ENCODE data around the gene BEST2. TPM values are rescaled to one million over a fixed set of nuclear protein-coding genes. Genes with fewer than 3 reads are reported as not detected.

BEST2 gene
- total RNA-seq, 2 experiments from 2014 or later: not detected

DNA sequence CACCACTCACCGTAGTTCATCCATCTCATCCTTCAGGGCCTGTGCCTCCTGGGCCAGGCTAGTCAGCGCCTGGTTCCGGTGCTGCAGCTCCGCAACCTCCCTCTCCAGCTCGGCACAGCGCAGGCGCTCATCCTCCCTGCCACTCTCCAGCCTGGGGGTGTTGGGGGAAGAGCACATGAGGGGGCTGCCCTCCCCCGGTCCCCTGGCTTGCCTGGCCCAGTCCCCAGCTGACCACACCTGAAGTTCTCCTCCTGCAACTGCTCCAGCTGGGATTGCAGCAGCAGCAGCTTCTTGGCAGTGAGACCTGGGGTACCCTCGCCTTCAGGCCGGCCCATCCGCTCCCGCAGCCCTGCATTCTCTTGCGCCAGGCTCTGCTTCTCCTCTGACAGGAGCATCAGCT is 19.3 kb downstream of the BEST2 start:
- no peak overlapping the region for H3K27ac Mint-ChIP-seq
- intact Hi-C loops (cut with DNase I, micrococcal nuclease): no loop called here
- CTCF ChIA-PET: interaction anchor here (1.1 to 14.7 kb wide), 2 partner anchors 10 to 27 kb away, joined by 3 to 451 read pairs; partner anchors contain the start of genes JUNB, PRDX2 and THSD8
- DNase-seq (no peak), ATAC-seq (no peak)
- H3K27me3 Mint-ChIP-seq: no peaks in the 10 kb centered on the region
- no peak overlapping the region for H3K4me3 Mint-ChIP-seq
- POLR2A ChIA-PET: interaction anchor here (0.7 to 1.8 kb wide), 2 partner anchors 21 to 27 kb away, joined by 7 to 10 read pairs; partner anchors contain the start of gene JUNB
- no peaks in the 10 kb centered on the region for H3K36me3 Mint-ChIP-seq (ENCODE audit: low read depth)
- peaks cover 20% of the 10 kb centered on the region for H3K4me1 Mint-ChIP-seq
- H3K9me3 Mint-ChIP-seq (ENCODE audit: low read depth): no peaks in the 10 kb centered on the region

- intact Hi-C loops (cut with DNase I, micrococcal nuclease): no loop called here
- H3K27ac Mint-ChIP-seq: no peak overlapping the region
- ATAC-seq (no peak), DNase-seq (no peak)
- H3K4me3 Mint-ChIP-seq: no peak overlapping the region
- no peaks in the 10 kb centered on the region for H3K36me3 Mint-ChIP-seq (ENCODE audit: low read depth)
- H3K27me3 Mint-ChIP-seq: no peaks in the 10 kb centered on the region
- CTCF ChIA-PET: interaction anchor here (1.0 to 12.0 kb wide), 5 partner anchors 9 to 40 kb away, joined by 3 to 285 read pairs (median 4); partner anchors contain the start of gene JUNB
- peaks cover 19% of the 10 kb centered on the region for H3K4me1 Mint-ChIP-seq
- POLR2A ChIA-PET: no interaction called here
- no peaks in the 10 kb centered on the region for H3K9me3 Mint-ChIP-seq (ENCODE audit: low read depth)
Observed at GRCh38 chr19:12772323-12772722, 20.7 kb downstream of the BEST2 start.

- Mint-ChIP-seq H3K4me3 (peak overlapping the region; percentile 3), H3K9me3 (ENCODE audit: low read depth) (no peaks in the 10 kb centered on the region), H3K27me3 (no peaks in the 10 kb centered on the region), H3K4me1 (peaks cover 24% of the 10 kb centered on the region), H3K27ac (no peak overlapping the region), H3K36me3 (ENCODE audit: low read depth) (no peaks in the 10 kb centered on the region)
- intact Hi-C loops (cut with DNase I, micrococcal nuclease): no loop called here
- ATAC-seq (no peak), DNase-seq (peak; percentile 25)
- POLR2A ChIA-PET: no interaction called here
- CTCF ChIA-PET: interaction anchor here (0.6 to 12.0 kb wide), 6 partner anchors 9 to 959 kb away, joined by 3 to 285 read pairs (median 4); partner anchors contain the start of genes JUNB and THSD8
Observed at GRCh38 chr19:12773571-12773970, 22.0 kb downstream of the BEST2 start.

- Mint-ChIP-seq H3K27me3 (no peaks in the 10 kb centered on the region), H3K4me1 (peaks cover 33% of the 10 kb centered on the region), H3K36me3 (ENCODE audit: low read depth) (no peaks in the 10 kb centered on the region), H3K9me3 (ENCODE audit: low read depth) (no peaks in the 10 kb centered on the region), H3K4me3 (peak within 1 kb of the TSS; percentile 73), H3K27ac (peak within 1 kb of the TSS; percentile 51)
- ATAC-seq: no peak
- peak; percentile 49 for DNase-seq
- CTCF ChIA-PET: interaction anchor here (0.6 to 12.0 kb wide), 6 partner anchors 9 to 1659 kb away, joined by 3 to 285 read pairs (median 4); partner anchors contain the start of genes JUNB and THSD8
- POLR2A ChIA-PET: no interaction called here
- intact Hi-C loops (cut with DNase I, micrococcal nuclease): loop anchor here in 1 of 2 experiments (1.0 to 2.0 kb wide), 8 partner anchors 31 to 163 kb away; partner anchors contain the start of genes CALR, GCDH, GET3 and MAST1
Observed at GRCh38 chr19:12774588-12775555, 23.3 kb downstream of the BEST2 start, which contains the start of gene HOOK2. TSS of gene HOOK2 (minus strand) at chr19:12775552. CDS start at chr19:12775449, 103 bp downstream.

DNA sequence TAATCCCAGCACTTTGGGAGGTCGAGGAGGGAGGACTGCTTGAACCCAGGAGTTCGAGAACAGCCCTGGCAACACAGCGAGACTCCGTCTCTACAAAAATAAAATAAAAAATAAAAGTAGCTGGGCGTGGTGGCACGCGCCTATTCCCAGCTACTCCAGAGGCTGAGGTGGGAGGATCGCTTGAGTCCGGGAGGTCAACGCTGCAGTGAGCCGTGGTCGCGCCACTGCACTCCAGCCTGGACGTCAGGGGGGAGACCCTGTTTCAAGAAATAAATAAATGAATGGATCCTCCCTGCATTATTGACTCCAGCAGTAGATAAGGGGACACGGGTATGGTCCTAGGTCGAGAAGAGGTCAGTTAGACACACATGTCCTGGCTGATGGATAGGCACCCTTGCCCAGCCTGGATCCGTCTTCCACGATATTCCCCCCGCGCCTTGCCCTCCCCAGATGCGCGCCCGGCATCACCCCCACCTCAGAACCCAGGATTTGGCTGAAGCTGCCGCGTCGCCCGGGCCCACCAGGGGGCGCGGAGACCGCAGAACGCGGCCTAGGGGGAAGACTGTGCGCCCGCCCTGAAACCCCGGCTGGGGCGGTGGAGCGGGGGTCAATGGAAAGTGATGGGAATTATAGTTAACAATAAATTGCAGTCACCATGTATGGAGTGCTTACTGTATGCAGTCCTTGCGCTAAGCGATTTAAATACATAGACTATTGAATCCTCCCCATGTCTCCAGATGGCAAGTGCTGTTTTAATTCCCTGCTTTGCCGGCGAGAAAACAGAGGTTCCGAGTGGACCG is 25.8 kb downstream of the BEST2 start:
- H3K4me1 Mint-ChIP-seq: peaks cover 45% of the 10 kb centered on the region
- ChIA-PET POLR2A (interaction anchor here (0.6 to 2.8 kb wide), 7 partner anchors 11 to 96 kb away, joined by 3 to 40 read pairs (median 6); partner anchors contain the start of genes DHPS and JUNB), CTCF (interaction anchor here (0.6 to 12.0 kb wide), 17 partner anchors 10 to 218 kb away, joined by 3 to 285 read pairs (median 4); partner anchors contain the start of gene JUNB)
- H3K36me3 Mint-ChIP-seq (ENCODE audit: low read depth): no peaks in the 10 kb centered on the region
- no peaks in the 10 kb centered on the region for H3K27me3 Mint-ChIP-seq
- H3K27ac Mint-ChIP-seq: peak overlapping the region; percentile 95
- DNase-seq (peak; percentile 90), ATAC-seq (peak; percentile 24)
- H3K9me3 Mint-ChIP-seq (ENCODE audit: low read depth): no peaks in the 10 kb centered on the region
- H3K4me3 Mint-ChIP-seq: peak overlapping the region; percentile 82
- intact Hi-C loops (cut with DNase I, micrococcal nuclease): loop anchor here (1.0 kb wide), 1 partner anchor 19 kb away; no protein-coding TSS in a partner anchor

GRCh38 chr19:12778017-12778904 is 26.7 kb downstream of the BEST2 start:
- intact Hi-C loops (cut with DNase I, micrococcal nuclease): no loop called here
- DNase-seq: peak; percentile 70

DNA sequence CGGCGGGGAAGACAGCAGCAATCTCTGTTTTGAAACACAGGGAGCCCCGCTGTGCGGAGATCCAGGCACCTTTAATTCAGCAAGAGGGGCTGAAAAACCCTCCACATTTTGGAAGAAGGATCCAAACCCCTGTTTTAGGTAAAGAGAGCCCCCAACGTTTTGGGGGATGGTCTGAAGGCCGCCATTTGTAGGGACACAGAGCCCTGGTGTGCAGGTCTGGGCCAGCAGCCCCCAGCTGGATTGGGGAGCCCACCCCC is 27.2 kb downstream of the BEST2 start:
- intact Hi-C loops (cut with DNase I, micrococcal nuclease): no loop called here

More at GRCh38 chr19:12778017-12778904, 26.7 kb downstream of the BEST2 start:
- H3K27me3 Mint-ChIP-seq: no peaks in the 10 kb centered on the region
- H3K9me3 Mint-ChIP-seq (ENCODE audit: low read depth): no peaks in the 10 kb centered on the region
- H3K4me1 Mint-ChIP-seq: peaks cover 45% of the 10 kb centered on the region
- POLR2A ChIA-PET: interaction anchor here (1.0 to 2.8 kb wide), 5 partner anchors 10 to 22 kb away, joined by 5 to 40 read pairs (median 9); partner anchors contain the start of gene JUNB
- H3K4me3 Mint-ChIP-seq: peak overlapping the region; percentile 82
- peak overlapping the region; percentile 95 for H3K27ac Mint-ChIP-seq
- no peaks in the 10 kb centered on the region for H3K36me3 Mint-ChIP-seq (ENCODE audit: low read depth)
- ATAC-seq: peak; percentile 3
- CTCF ChIA-PET: interaction anchor here (0.6 to 12.0 kb wide), 17 partner anchors 10 to 321 kb away, joined by 3 to 285 read pairs (median 4); partner anchors contain the start of genes GET3, JUNB, RNASEH2A and THSD8

DNA sequence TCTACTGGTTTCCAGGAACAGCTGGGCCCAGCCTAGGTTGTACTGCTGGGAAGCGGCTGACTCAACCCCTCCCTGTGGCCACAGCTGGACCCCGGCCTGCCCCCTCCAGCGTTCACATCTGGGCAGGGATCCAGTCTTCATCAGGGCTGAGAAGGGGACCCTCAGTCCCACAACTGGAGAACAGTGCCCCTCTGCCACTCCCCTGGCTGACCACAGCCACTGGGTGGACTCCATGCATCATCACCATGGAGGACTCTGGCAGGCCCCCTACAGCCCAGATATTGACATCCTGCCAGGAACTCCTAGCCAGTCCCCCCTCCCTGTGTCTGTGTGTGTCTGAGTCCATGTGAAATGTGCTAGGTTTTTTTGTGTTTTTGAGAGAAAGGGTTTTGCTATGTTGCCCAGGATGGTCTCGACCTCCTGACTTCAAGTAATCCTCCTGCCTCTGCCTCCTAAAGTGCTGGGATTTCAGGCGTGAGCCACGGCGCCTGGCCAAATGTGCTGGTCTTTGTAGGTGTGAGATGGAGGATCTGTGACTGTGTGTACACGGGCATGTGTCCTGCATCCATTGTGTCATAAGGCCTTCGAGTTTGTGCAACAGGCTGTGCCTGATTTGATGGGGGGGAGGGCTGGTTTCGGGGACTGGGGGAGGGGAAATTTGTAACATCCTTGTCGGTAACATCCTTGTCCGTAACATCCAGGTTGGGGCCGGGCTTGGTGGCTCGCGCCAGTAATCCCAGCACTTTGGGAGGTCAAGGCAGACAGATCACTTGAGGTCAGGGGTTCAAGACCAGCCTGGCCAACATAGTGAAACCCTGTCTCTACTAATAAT is 27.8 kb downstream of the BEST2 start:
- Mint-ChIP-seq H3K9me3 (ENCODE audit: low read depth) (no peaks in the 10 kb centered on the region), H3K27ac (peak overlapping the region; percentile 95), H3K4me1 (peaks cover 38% of the 10 kb centered on the region), H3K27me3 (no peaks in the 10 kb centered on the region), H3K4me3 (peak overlapping the region; percentile 82), H3K36me3 (ENCODE audit: low read depth) (no peaks in the 10 kb centered on the region)
- ChIA-PET POLR2A (interaction anchor here (2.4 to 2.8 kb wide), 2 partner anchors 9 to 12 kb away, joined by 9 to 40 read pairs; partner anchors contain the start of gene JUNB), CTCF (interaction anchor here (0.6 to 12.0 kb wide), 7 partner anchors 9 to 1297 kb away, joined by 3 to 285 read pairs (median 5); partner anchors contain the start of genes GET3, JUNB, RNASEH2A and THSD8)
- ATAC-seq (no peak), DNase-seq (peak; percentile 41)
- intact Hi-C loops (cut with DNase I, micrococcal nuclease): no loop called here

More for the DNA sequence above, 27.2 kb downstream of the BEST2 start:
- peaks cover 39% of the 10 kb centered on the region for H3K4me1 Mint-ChIP-seq
- no peaks in the 10 kb centered on the region for H3K9me3 Mint-ChIP-seq (ENCODE audit: low read depth)
- H3K4me3 Mint-ChIP-seq: peak overlapping the region; percentile 82
- H3K27ac Mint-ChIP-seq: peak overlapping the region; percentile 95
- POLR2A ChIA-PET: interaction anchor here (1.8 to 2.8 kb wide), 3 partner anchors 10 to 17 kb away, joined by 9 to 40 read pairs (median 11); partner anchors contain the start of gene JUNB
- H3K27me3 Mint-ChIP-seq: no peaks in the 10 kb centered on the region
- DNase-seq (no peak), ATAC-seq (no peak)
- CTCF ChIA-PET: interaction anchor here (0.6 to 12.0 kb wide), 9 partner anchors 9 to 1297 kb away, joined by 3 to 285 read pairs (median 4); partner anchors contain the start of genes GET3, JUNB, RNASEH2A and THSD8
- H3K36me3 Mint-ChIP-seq (ENCODE audit: low read depth): no peaks in the 10 kb centered on the region

- H3K36me3 Mint-ChIP-seq (ENCODE audit: low read depth): no peaks in the 10 kb centered on the region
Observed at GRCh38 chr19:12782174-12782423, 30.5 kb downstream of the BEST2 start.

More at GRCh38 chr19:12782174-12782423, 30.5 kb downstream of the BEST2 start:
- intact Hi-C loops (cut with DNase I, micrococcal nuclease): loop anchor here (1.0 to 10.0 kb wide), 8 partner anchors 8 to 1743 kb away; partner anchors contain the start of genes CALR (in 1 of the 2), GET3 (in 1 of the 2), JUNB (in 1 of the 2) and TECR (in 1 of the 2)
- ChIA-PET CTCF (interaction anchor here (1.2 to 12.0 kb wide), 2 partner anchors 9 to 14 kb away, joined by 4 to 285 read pairs; partner anchors contain the start of gene JUNB), POLR2A (interaction anchor here (2.9 kb wide), 1 partner anchor 10 kb away, joined by 53 read pairs; the partner anchor contains the start of gene JUNB)
- Mint-ChIP-seq H3K9me3 (ENCODE audit: low read depth) (no peaks in the 10 kb centered on the region), H3K4me1 (peaks cover 37% of the 10 kb centered on the region), H3K27ac (peak overlapping the region; percentile 98), H3K4me3 (peak overlapping the region; percentile 74), H3K27me3 (no peaks in the 10 kb centered on the region)
- ATAC-seq (no peak), DNase-seq (no peak)

All from activated CD4-positive, alpha-beta T cell treated with anti-CD3 and anti-CD28 coated beads for 36 hours (primary cell).